ENCODE data around the gene GNL2. TPM values are rescaled to one million over a fixed set of nuclear protein-coding genes. Genes with fewer than 3 reads are reported as not detected.

GNL2 gene
- 74.7 TPM for polyA plus RNA-seq (2013, experiment 1 of 4)
- 67.4 TPM for polyA plus RNA-seq (2013, experiment 2 of 4)
- polyA plus RNA-seq (2013, experiment 3 of 4), result 66.4 TPM
- 74.7 TPM for polyA plus RNA-seq (2013, experiment 4 of 4)

GRCh38 chr1:37595440-37596181 is at the start of gene GNL2:
Gene GNL2 (minus strand): TSS chr1:37595937. CDS start chr1:37595822, 115 bp downstream.
- 0% methylated on average over 51 of the region's 51 CpGs for WGBS, 2 experiments
- H3K4me1 ChIP-seq (ENCODE audit: control insufficient read depth, insufficient read depth, low read length), result no peaks in the 10 kb centered on the region
- peaks cover 15% of the 10 kb centered on the region for H3K36me3 ChIP-seq (ENCODE audit: control insufficient read depth, insufficient read depth, low read length)
- H3K27me3 ChIP-seq (ENCODE audit: control insufficient read depth, insufficient read depth, low read length, poor library complexity, severe bottlenecking), result peaks cover 19% of the 10 kb centered on the region
- H3K9me3 ChIP-seq (ENCODE audit: control insufficient read depth, low read length), result no peaks in the 10 kb centered on the region
- peak within 1 kb of the TSS; percentile 88 for H3K4me3 ChIP-seq (ENCODE audit: insufficient read depth, low read depth, low read length)
- no peak within 1 kb of the TSS for H3K27ac ChIP-seq (ENCODE audit: insufficient read depth, low read depth, low read length, poor library complexity, severe bottlenecking)

- no peak overlapping the region for H3K4me3 ChIP-seq (ENCODE audit: insufficient read depth, low read depth, low read length)
- peaks cover 85% of the 10 kb centered on the region for H3K27me3 ChIP-seq (ENCODE audit: control insufficient read depth, insufficient read depth, low read length, poor library complexity, severe bottlenecking)
- WGBS, 2 experiments, result 80 to 90% methylated on average over 1 of the region's 1 CpG
- no peaks in the 10 kb centered on the region for H3K4me1 ChIP-seq (ENCODE audit: control insufficient read depth, insufficient read depth, low read length)
- H3K36me3 ChIP-seq (ENCODE audit: control insufficient read depth, insufficient read depth, low read length), result no peaks in the 10 kb centered on the region
- H3K9me3 ChIP-seq (ENCODE audit: control insufficient read depth, low read length), result no peaks in the 10 kb centered on the region
- no peak overlapping the region for H3K27ac ChIP-seq (ENCODE audit: insufficient read depth, low read depth, low read length, poor library complexity, severe bottlenecking)
Observed at GRCh38 chr1:37641059-37641458, 45.3 kb upstream of the GNL2 start.

DNA sequence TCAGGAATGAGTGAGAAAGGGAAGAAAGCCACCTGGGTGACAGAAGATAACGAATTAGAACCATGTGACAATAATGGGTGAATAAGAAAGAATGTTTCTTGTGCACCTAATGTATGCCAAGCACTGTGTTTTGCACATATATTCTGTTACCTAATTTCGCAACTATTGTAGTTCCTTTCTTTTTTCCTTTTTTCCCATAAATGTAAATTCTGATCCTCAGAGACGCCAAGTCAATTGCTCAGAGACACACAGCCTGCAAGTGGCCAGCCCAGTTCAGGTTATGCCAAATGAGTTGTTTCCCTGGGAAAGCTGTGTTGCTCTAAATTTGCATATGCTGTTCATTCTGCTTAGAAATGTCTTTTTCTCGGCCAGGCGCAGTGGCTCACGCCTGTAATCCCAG is 40.7 kb upstream of the GNL2 start:
- Histone ChIP-seq H3K36me3 (ENCODE audit: control insufficient read depth, insufficient read depth, low read length) (no peaks in the 10 kb centered on the region), H3K27me3 (ENCODE audit: control insufficient read depth, insufficient read depth, low read length, poor library complexity, severe bottlenecking) (peaks cover 100% of the 10 kb centered on the region), H3K9me3 (ENCODE audit: control insufficient read depth, low read length) (no peaks in the 10 kb centered on the region), H3K4me3 (ENCODE audit: insufficient read depth, low read depth, low read length) (no peak overlapping the region), H3K27ac (ENCODE audit: insufficient read depth, low read depth, low read length, poor library complexity, severe bottlenecking) (no peak overlapping the region), H3K4me1 (ENCODE audit: control insufficient read depth, insufficient read depth, low read length) (peaks cover 23% of the 10 kb centered on the region)
- 73% methylated on average over 6 of the region's 6 CpGs for WGBS, 2 experiments

DNA sequence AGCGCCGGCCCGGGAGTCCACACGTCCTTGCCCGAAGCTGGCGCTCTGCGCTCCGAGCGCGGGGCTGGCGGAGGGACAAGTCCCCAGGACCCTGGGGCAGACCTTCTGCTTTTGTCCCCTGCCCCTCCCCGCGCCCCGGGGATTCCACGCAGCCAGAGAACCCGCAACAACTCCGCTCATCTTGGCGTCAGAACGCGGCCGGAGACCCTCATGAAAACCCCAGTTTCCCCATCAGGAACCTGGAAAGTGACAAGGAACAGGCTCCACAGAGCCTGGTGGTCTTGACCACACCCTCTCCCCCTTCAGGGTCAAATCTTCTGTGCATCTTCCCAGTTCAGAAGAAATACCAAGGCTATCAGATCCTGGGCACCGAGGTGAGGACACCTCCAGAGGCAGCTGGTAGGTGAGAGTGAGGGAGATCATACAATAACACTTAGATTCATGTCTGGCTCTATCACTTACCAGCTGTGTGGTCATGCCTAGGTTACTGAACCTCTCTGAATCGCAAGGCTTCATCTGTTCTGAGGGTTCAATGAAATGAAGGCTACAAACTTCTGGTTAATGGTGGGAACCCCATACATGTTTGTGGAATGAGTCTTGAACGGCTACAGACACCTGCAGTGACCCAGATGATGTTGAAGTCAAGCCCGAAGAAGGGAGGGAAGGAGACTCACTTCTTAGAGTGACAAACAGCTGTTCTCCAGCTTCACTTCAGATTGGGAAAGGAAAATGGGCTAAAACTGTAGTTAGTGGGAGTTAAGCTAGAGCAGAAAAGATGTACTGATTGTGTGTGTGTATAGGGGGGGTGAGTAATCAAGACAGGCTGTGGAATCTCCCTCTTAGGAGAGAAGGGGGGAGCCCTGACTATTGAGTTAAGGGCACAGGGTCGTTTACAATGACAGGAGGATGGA is 39.5 kb upstream of the GNL2 start:
- peak overlapping the region; percentile 44 for H3K4me3 ChIP-seq (ENCODE audit: insufficient read depth, low read depth, low read length)
- no peaks in the 10 kb centered on the region for H3K36me3 ChIP-seq (ENCODE audit: control insufficient read depth, insufficient read depth, low read length)
- peaks cover 33% of the 10 kb centered on the region for H3K4me1 ChIP-seq (ENCODE audit: control insufficient read depth, insufficient read depth, low read length)
- no peak overlapping the region for H3K27ac ChIP-seq (ENCODE audit: insufficient read depth, low read depth, low read length, poor library complexity, severe bottlenecking)
- H3K27me3 ChIP-seq (ENCODE audit: control insufficient read depth, insufficient read depth, low read length, poor library complexity, severe bottlenecking), result peaks cover 100% of the 10 kb centered on the region
- H3K9me3 ChIP-seq (ENCODE audit: control insufficient read depth, low read length), result no peaks in the 10 kb centered on the region
- WGBS, 2 experiments, result 9 to 10% methylated on average over 25 to 26 of the region's 26 CpGs

DNA sequence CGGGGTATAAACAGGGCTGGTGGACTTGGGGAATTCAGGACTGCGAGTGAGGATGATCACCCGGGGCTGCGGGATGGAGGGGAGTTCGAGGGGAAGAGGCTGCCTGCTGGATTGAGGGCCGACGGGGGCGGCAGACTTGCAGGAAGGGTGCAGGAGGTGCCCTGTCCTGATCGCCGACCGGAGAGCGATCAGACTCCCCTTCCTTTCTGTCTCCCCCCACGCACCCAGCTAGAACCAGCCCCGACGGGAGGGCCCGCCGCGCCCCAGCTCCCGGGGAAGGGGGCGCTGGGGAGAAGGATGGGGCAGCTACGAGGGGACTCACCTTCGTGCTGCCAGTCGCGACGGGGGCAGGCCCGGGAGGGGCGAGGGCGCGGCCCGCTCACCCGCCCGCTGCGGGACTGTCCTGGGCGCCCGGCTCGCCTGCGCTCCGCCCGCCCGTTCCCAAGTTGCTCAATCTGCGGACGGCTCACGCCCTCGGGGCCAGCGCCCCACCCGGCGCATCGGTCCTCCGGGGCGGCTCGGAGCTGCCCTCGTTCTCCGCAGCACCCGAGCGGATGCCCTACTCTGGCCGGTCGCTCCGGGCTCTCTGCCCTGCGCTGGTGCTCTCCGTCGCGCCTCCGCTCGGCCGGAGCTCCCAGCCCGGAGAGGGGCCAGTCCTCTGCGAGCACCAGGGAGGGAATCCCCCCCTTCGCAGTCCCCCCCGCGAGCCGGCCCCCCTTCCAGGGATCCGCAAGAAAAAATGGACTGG is 38.7 kb upstream of the GNL2 start, which contains the start of gene RSPO1:
RSPO1 (minus strand) TSS at position 649 of the 748 bp plus-strand sequence. CDS start 5,231 bp downstream, outside the sequence.
- 1% methylated on average over 72 of the region's 72 CpGs for WGBS, 2 experiments
- Histone ChIP-seq H3K4me1 (ENCODE audit: control insufficient read depth, insufficient read depth, low read length) (peaks cover 42% of the 10 kb centered on the region), H3K4me3 (ENCODE audit: insufficient read depth, low read depth, low read length) (peak within 1 kb of the TSS; percentile 44), H3K36me3 (ENCODE audit: control insufficient read depth, insufficient read depth, low read length) (no peaks in the 10 kb centered on the region), H3K27ac (ENCODE audit: insufficient read depth, low read depth, low read length, poor library complexity, severe bottlenecking) (no peak within 1 kb of the TSS), H3K27me3 (ENCODE audit: control insufficient read depth, insufficient read depth, low read length, poor library complexity, severe bottlenecking) (peaks cover 100% of the 10 kb centered on the region), H3K9me3 (ENCODE audit: control insufficient read depth, low read length) (no peaks in the 10 kb centered on the region)

DNA sequence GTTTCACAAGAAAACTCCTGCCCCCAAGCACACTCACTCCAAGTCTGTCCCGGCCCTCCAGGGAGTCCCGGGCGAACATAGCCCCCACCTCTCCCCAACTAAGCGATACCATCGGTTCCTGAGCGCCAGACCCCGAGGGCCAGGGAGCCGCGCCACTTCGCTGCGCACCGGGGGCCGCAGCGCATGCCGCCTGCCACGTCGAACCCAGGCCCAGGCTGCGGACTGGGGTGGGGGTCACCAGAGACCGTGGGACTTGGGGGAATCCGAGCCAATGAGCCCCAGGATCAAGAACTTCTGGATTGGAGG is 38.2 kb upstream of the GNL2 start:
- WGBS, 2 experiments, result 1 to 4% methylated on average over 20 of the region's 20 CpGs
- Histone ChIP-seq H3K36me3 (ENCODE audit: control insufficient read depth, insufficient read depth, low read length) (no peaks in the 10 kb centered on the region), H3K27ac (ENCODE audit: insufficient read depth, low read depth, low read length, poor library complexity, severe bottlenecking) (no peak overlapping the region), H3K9me3 (ENCODE audit: control insufficient read depth, low read length) (no peaks in the 10 kb centered on the region), H3K4me3 (ENCODE audit: insufficient read depth, low read depth, low read length) (peak overlapping the region; percentile 44), H3K27me3 (ENCODE audit: control insufficient read depth, insufficient read depth, low read length, poor library complexity, severe bottlenecking) (peaks cover 99% of the 10 kb centered on the region), H3K4me1 (ENCODE audit: control insufficient read depth, insufficient read depth, low read length) (peaks cover 46% of the 10 kb centered on the region)

DNA sequence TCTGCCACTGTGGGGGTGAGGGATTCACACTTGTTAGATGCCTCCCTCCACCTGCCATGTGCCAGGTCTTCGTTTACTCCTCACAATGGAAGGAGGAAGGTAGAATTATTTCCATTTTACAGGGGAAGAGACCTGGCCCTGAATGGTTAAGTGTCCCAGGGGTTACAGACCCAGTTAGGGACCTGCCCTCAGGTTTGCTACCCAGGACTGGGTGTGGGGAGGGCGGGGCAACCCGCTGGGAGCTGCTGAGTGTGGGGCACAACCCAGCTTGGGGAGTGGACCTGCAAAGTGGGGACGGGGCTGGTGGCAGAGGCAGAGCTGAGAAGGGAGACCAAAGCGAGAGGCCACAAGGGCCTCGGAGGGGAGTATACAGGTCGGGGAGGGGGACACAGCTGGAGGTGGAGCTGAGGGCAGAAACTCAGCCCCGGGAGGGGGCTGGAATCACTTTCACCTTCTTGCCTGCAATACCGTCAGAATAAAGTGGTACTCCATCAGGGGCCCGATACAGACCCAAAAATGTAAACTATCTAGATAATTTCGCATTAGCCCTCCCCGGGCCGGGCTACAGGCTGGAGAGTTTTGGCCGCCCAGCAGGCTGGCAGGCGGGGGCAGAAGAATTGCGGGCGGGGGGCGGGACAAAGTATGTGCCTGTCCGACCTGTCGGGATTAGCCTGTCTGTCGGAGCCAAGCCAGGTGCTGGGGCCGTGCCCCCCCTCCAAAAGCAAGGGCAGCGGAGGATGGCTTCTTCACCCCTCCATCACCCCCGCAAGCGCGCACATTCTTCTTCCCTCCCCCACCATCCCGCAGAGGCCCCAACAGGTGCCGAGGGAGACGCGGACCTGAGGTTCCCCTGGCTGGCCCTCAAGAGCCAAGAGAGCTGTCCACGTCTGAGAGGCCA is 37.6 kb upstream of the GNL2 start:
- WGBS, 2 experiments, result 3% methylated on average over 31 of the region's 31 CpGs
- peak overlapping the region; percentile 44 for H3K4me3 ChIP-seq (ENCODE audit: insufficient read depth, low read depth, low read length)

GRCh38 chr1:37631036-37631435 is 35.3 kb upstream of the GNL2 start:
- Histone ChIP-seq H3K27ac (ENCODE audit: insufficient read depth, low read depth, low read length, poor library complexity, severe bottlenecking) (no peak overlapping the region), H3K4me3 (ENCODE audit: insufficient read depth, low read depth, low read length) (no peak overlapping the region), H3K4me1 (ENCODE audit: control insufficient read depth, insufficient read depth, low read length) (peaks cover 65% of the 10 kb centered on the region), H3K9me3 (ENCODE audit: control insufficient read depth, low read length) (no peaks in the 10 kb centered on the region), H3K27me3 (ENCODE audit: control insufficient read depth, insufficient read depth, low read length, poor library complexity, severe bottlenecking) (peaks cover 78% of the 10 kb centered on the region), H3K36me3 (ENCODE audit: control insufficient read depth, insufficient read depth, low read length) (no peaks in the 10 kb centered on the region)
- 38 to 54% methylated on average over 5 of the region's 5 CpGs for WGBS, 2 experiments

More for the DNA sequence above, 37.6 kb upstream of the GNL2 start:
- no peaks in the 10 kb centered on the region for H3K36me3 ChIP-seq (ENCODE audit: control insufficient read depth, insufficient read depth, low read length)
- peaks cover 96% of the 10 kb centered on the region for H3K27me3 ChIP-seq (ENCODE audit: control insufficient read depth, insufficient read depth, low read length, poor library complexity, severe bottlenecking)
- no peaks in the 10 kb centered on the region for H3K9me3 ChIP-seq (ENCODE audit: control insufficient read depth, low read length)
- H3K27ac ChIP-seq (ENCODE audit: insufficient read depth, low read depth, low read length, poor library complexity, severe bottlenecking), result no peak overlapping the region
- peaks cover 52% of the 10 kb centered on the region for H3K4me1 ChIP-seq (ENCODE audit: control insufficient read depth, insufficient read depth, low read length)

GRCh38 chr1:37630426-37631028 is 34.8 kb upstream of the GNL2 start:
- WGBS, 2 experiments, result 15 to 17% methylated on average over 15 of the region's 15 CpGs
- Histone ChIP-seq H3K36me3 (ENCODE audit: control insufficient read depth, insufficient read depth, low read length) (no peaks in the 10 kb centered on the region), H3K27ac (ENCODE audit: insufficient read depth, low read depth, low read length, poor library complexity, severe bottlenecking) (no peak overlapping the region), H3K9me3 (ENCODE audit: control insufficient read depth, low read length) (no peaks in the 10 kb centered on the region), H3K4me3 (ENCODE audit: insufficient read depth, low read depth, low read length) (no peak overlapping the region), H3K4me1 (ENCODE audit: control insufficient read depth, insufficient read depth, low read length) (peaks cover 65% of the 10 kb centered on the region), H3K27me3 (ENCODE audit: control insufficient read depth, insufficient read depth, low read length, poor library complexity, severe bottlenecking) (peaks cover 73% of the 10 kb centered on the region)
